Measurements from ENCODE around the gene TMEM258. TPM values are rescaled to one million over a fixed set of nuclear protein-coding genes. Genes with fewer than 3 reads are reported as not detected.

Gene TMEM258
- total and polyA plus RNA-seq, 4 donors: 43.9 to 229 (median 163) TPM

DNA sequence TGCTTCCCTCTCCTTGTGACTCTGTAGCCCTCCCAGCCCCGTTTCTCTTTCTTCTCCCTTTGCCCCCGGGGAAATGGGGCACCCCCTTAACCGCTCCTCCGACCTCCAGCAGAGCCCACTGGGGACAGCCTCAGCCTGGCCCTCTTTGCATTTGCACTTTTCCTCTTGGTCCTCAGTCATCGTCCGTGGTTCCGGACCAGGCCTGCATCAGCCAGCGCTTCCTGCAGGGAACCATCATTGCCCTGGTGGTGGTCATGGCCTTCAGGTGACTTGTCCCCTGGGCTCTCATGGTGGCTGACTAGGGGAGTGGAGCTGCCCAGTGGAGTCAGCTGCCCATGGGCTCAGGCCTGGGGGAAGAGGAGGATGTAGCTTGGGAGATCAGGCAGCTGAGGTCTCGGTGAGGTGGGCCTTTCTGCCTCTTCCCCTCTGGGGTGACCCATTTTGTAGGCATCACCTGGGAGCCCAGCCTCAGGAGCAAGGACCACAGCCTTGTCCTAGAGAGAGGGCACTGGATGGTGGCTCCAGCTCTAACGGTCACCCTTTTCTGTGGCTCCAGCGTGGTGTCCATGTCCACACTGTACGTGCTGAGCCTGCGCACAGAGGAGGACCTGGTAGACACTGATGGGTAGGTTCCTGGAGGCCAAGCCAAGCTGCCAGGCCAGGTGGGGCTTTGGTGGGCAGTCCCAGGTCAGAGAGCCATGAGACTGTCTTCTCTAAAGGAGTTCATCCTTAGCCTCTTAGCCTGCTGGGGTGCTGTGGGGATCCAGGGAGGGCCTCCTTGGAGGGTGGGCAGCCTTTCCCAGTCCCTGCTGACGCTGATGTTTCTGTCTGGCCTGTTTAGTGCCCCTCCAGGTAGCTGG lies 12.5 kb downstream of the TMEM258 start:
- ATAC-seq (ENCODE audit: insufficient read depth, low FRiP score): no peak
- WGBS, 2 donors: 87 to 93% methylated on average over 14 of the region's 14 CpGs
- no peak overlapping the region for H3K27ac ChIP-seq (ENCODE audit: low read depth in 1 of 2, low read length in 1 of 2)

GRCh38 chr11:61778920-61779650 lies 13.3 kb downstream of the TMEM258 start:
- Histone ChIP-seq H3K36me3 (ENCODE audit: control insufficient read depth in 4 of 4, insufficient read depth in 4 of 4, low read length in 4 of 4) (peaks cover 0 to 9% (median 7%) of the 10 kb centered on the region in 4 donors), H3K4me3 (no peak overlapping the region), H3K9me3 (ENCODE audit: control insufficient read depth in 4 of 4, insufficient read depth in 3 of 4, low read length in 3 of 4) (no peaks in the 10 kb centered on the region), H3K27ac (ENCODE audit: low read depth in 1 of 2, low read length in 1 of 2) (no peak overlapping the region), H3K4me1 (ENCODE audit: control insufficient read depth in 5 of 5, insufficient read depth in 5 of 5, low read length in 5 of 5) (peaks cover 0 to 2% (median 0%) of the 10 kb centered on the region in 5 donors), H3K9ac (ENCODE audit: insufficient read depth in 1 of 2, low read length in 2 of 2) (no peak overlapping the region), H3K27me3 (ENCODE audit: control insufficient read depth in 3 of 3, insufficient read depth in 3 of 3, low read length in 2 of 3) (no peaks in the 10 kb centered on the region)
- 90 to 93% methylated on average over 24 of the region's 24 CpGs for WGBS, 2 donors
- no peak for TF ChIP-seq CTCF (IDR thresholded peaks at IDR 0.05; ENCODE audit: control extremely low read depth, extremely low read depth)
- ATAC-seq (ENCODE audit: insufficient read depth, low FRiP score) (no peak), DNase-seq (no peak)

More for the DNA sequence above, 12.5 kb downstream of the TMEM258 start:
- no peak for TF ChIP-seq CTCF (IDR thresholded peaks at IDR 0.05; ENCODE audit: control extremely low read depth, extremely low read depth)
- peaks cover 0 to 2% (median 0%) of the 10 kb centered on the region in 5 donors for H3K4me1 ChIP-seq (ENCODE audit: control insufficient read depth in 5 of 5, insufficient read depth in 5 of 5, low read length in 5 of 5)
- no peak overlapping the region for H3K4me3 ChIP-seq
- H3K36me3 ChIP-seq (ENCODE audit: control insufficient read depth in 4 of 4, insufficient read depth in 4 of 4, low read length in 4 of 4): peaks cover 0 to 14% (median 10%) of the 10 kb centered on the region in 4 donors
- H3K9ac ChIP-seq (ENCODE audit: insufficient read depth in 1 of 2, low read length in 2 of 2): no peak overlapping the region
- no peaks in the 10 kb centered on the region for H3K9me3 ChIP-seq (ENCODE audit: control insufficient read depth in 4 of 4, insufficient read depth in 3 of 4, low read length in 3 of 4)
- H3K27me3 ChIP-seq (ENCODE audit: control insufficient read depth in 3 of 3, insufficient read depth in 3 of 3, low read length in 2 of 3): no peaks in the 10 kb centered on the region
- no peak for DNase-seq

- Histone ChIP-seq H3K9ac (ENCODE audit: insufficient read depth in 1 of 2, low read length in 2 of 2) (no peak overlapping the region), H3K4me3 (no peak overlapping the region), H3K4me1 (ENCODE audit: control insufficient read depth in 5 of 5, insufficient read depth in 5 of 5, low read length in 5 of 5) (peaks cover 0 to 2% (median 0%) of the 10 kb centered on the region in 5 donors), H3K9me3 (ENCODE audit: control insufficient read depth in 4 of 4, insufficient read depth in 3 of 4, low read length in 3 of 4) (no peaks in the 10 kb centered on the region), H3K27me3 (ENCODE audit: control insufficient read depth in 3 of 3, insufficient read depth in 3 of 3, low read length in 2 of 3) (no peaks in the 10 kb centered on the region), H3K27ac (ENCODE audit: low read depth in 1 of 2, low read length in 1 of 2) (no peak overlapping the region), H3K36me3 (ENCODE audit: control insufficient read depth in 4 of 4, insufficient read depth in 4 of 4, low read length in 4 of 4) (peaks cover 0 to 6% (median 6%) of the 10 kb centered on the region in 4 donors)
- no peak for DNase-seq
- 86 to 89% methylated on average over 11 of the region's 11 CpGs for WGBS, 2 donors
- no peak for ATAC-seq (ENCODE audit: insufficient read depth, low FRiP score)
- no peak for TF ChIP-seq CTCF (IDR thresholded peaks at IDR 0.05; ENCODE audit: control extremely low read depth, extremely low read depth)
Observed at GRCh38 chr11:61778357-61778886, 14.0 kb downstream of the TMEM258 start.
